H1 (cell line): ENCODE data around the gene DIAPH2. TPM values are rescaled to one million over a fixed set of nuclear protein-coding genes. Genes with fewer than 3 reads are reported as not detected.

ENCODE experiments used
- CTCF ChIA-PET: fragments of 300-600 bp; sonication (Branson Sonifier 250); formaldehyde crosslinking; loops from one replicate; lab custom pipeline; 2021; ENCODE audit not compliant: partially characterized antibody; lab: Charles Lee
- POLR2A ChIA-PET: fragments of 300-600 bp; sonication (Branson Sonifier 250); formaldehyde crosslinking; loops from one replicate; lab custom pipeline; 2021; ENCODE audit warnings: inconsistent platforms; ENCODE audit not compliant: partially characterized antibody; lab: Charles Lee
- DNase-seq, 2 experiments: peaks; one replicate each; pipeline versions ENCODE4 v3.0.0 to v3.0.0-alpha.2; 2010 to 2022; ENCODE audit warnings: low spot score in 2 of 2, low read depth in 1 of 2, mixed read lengths in 1 of 2
- FAIRE-seq: peaks from 2 replicates; lab custom pipeline; 2011; peaks lifted over from hg19 to GRCh38; lab: Jason Lieb, UNC
- H2AFZ ChIP-seq: 2 replicates; pipeline ENCODE4 v1.8.1; 2012; ENCODE audit warnings: low read length, inconsistent platforms
- H2AK5ac ChIP-seq: 2 replicates; pipeline ENCODE4 v1.6.1; 2013; ENCODE audit warnings: low read depth, low read length
- H2BK120ac ChIP-seq: replicated peaks from 2 replicates; pipeline ENCODE3; 2013; ENCODE audit warnings: low read depth, low read length, inconsistent platforms
- H2BK12ac ChIP-seq: 2 replicates; pipeline ENCODE4 v1.6.1; 2013; ENCODE audit warnings: low read depth, low read length
- H2BK15ac ChIP-seq: 2 replicates; pipeline ENCODE4 v1.6.1; 2013; ENCODE audit warnings: low read length
- H2BK20ac ChIP-seq: 2 replicates; pipeline ENCODE4 v1.6.1; 2013; ENCODE audit warnings: low read length
- H2BK5ac ChIP-seq: 2 replicates; pipeline ENCODE4 v1.6.1; 2013; ENCODE audit warnings: low read depth, low read length
- H3K14ac ChIP-seq: 2 replicates; pipeline ENCODE4 v1.6.1; 2013; ENCODE audit warnings: inconsistent platforms; ENCODE audit not compliant: insufficient read length
- H3K18ac ChIP-seq: 2 replicates; pipeline ENCODE4 v1.6.1; 2013; ENCODE audit warnings: low read length; ENCODE audit errors: extremely low read depth
- H3K23ac ChIP-seq: 2 replicates; pipeline ENCODE4 v1.6.1; 2013; ENCODE audit warnings: inconsistent platforms; ENCODE audit not compliant: insufficient read length
- H3K23me2 ChIP-seq: 2 replicates; pipeline ENCODE4 v1.6.1; 2013; ENCODE audit warnings: low read depth, low read length
- H3K27ac ChIP-seq: 2 replicates; pipeline ENCODE4 v1.6.1; 2011; ENCODE audit warnings: low read depth, low read length, inconsistent platforms
- H3K27me3 ChIP-seq, 4 experiments: replicated peaks in 1 of 4; 1 replicate in 1 of 4; 2 replicates in 3 of 4; pipeline versions ENCODE4 v1.6.1 to v1.8.1; 2011 to 2013; ENCODE audit warnings: low read length in 3 of 4, mild to moderate bottlenecking in 3 of 4, inconsistent platforms in 2 of 4, mixed read lengths in 2 of 4, moderate library complexity in 1 of 4; ENCODE audit not compliant: control insufficient read depth in 3 of 4, insufficient read depth in 3 of 4; ENCODE audit errors: extremely low read depth in 1 of 4
- H3K36me3 ChIP-seq, 4 experiments: 2 replicates each; pipeline versions ENCODE4 v1.6.1 to v1.8.1; 2011 to 2013; ENCODE audit warnings: mild to moderate bottlenecking in 4 of 4, low read length in 3 of 4, moderate library complexity in 2 of 4, control low read depth in 1 of 4, inconsistent platforms in 1 of 4; ENCODE audit not compliant: insufficient read depth in 4 of 4, control insufficient read depth in 2 of 4
- H3K4ac ChIP-seq: replicated peaks from 2 replicates; pipeline ENCODE3; 2013; ENCODE audit warnings: low read length, low read depth, mixed read lengths, inconsistent platforms; ENCODE audit not compliant: insufficient read length
- H3K4me1 ChIP-seq, 4 experiments: replicated peaks in 1 of 4; 1 replicate in 1 of 4; 2 replicates in 3 of 4; pipeline versions ENCODE4 v1.6.1 to v1.8.1; 2011 to 2013; ENCODE audit warnings: low read length in 3 of 4, inconsistent platforms in 2 of 4, mixed read lengths in 1 of 4; ENCODE audit not compliant: insufficient read depth in 4 of 4, control insufficient read depth in 3 of 4
- H3K4me2 ChIP-seq, 2 experiments: 2 replicates each; pipeline versions ENCODE4 v1.6.1 to v1.8.1; 2011 to 2013; ENCODE audit warnings: low read depth in 2 of 2, low read length in 2 of 2, control low read depth in 1 of 2, inconsistent platforms in 1 of 2, mild to moderate bottlenecking in 1 of 2; ENCODE audit not compliant: insufficient read depth in 1 of 2
- H3K4me3 ChIP-seq, 4 experiments: fragments of 200-600, 300-600 bp in 1 of 4; sonication (generic), shearing (Covaris generic), sonication (Bioruptor Twin) in 1 of 4; 2 replicates each; pipeline versions ENCODE4 v1.5.1 to v1.8.1; 2011 to 2016; ENCODE audit warnings: low read length in 4 of 4, low read depth in 3 of 4, control low read depth in 2 of 4, inconsistent platforms in 2 of 4, mild to moderate bottlenecking in 2 of 4, mixed read lengths in 1 of 4, moderate library complexity in 1 of 4; ENCODE audit not compliant: insufficient read depth in 2 of 4; ENCODE audit errors: extremely low read depth in 1 of 4
- H3K56ac ChIP-seq: replicated peaks from 2 replicates; pipeline ENCODE3; 2013; ENCODE audit warnings: low read depth, mild to moderate bottlenecking, mixed read lengths, low read length, inconsistent platforms; ENCODE audit not compliant: insufficient read length
- H3K79me1 ChIP-seq: 2 replicates; pipeline ENCODE4 v1.6.1; 2013; ENCODE audit warnings: low read depth, low read length, control low read depth
- H3K79me2 ChIP-seq, 2 experiments: 2 replicates each; pipeline versions ENCODE4 v1.6.1 to v1.8.1; 2012 to 2013; ENCODE audit warnings: low read length in 2 of 2, mild to moderate bottlenecking in 2 of 2, inconsistent platforms in 1 of 2; ENCODE audit not compliant: insufficient read depth in 2 of 2, control insufficient read depth in 1 of 2
- H3K9ac ChIP-seq, 4 experiments: replicated peaks in 1 of 4; 1 replicate in 1 of 4; 2 replicates in 3 of 4; pipeline versions ENCODE4 v1.6.1 to v1.8.1; 2011 to 2013; ENCODE audit warnings: low read depth in 3 of 4, low read length in 3 of 4, control low read depth in 2 of 4, mild to moderate bottlenecking in 2 of 4, moderate library complexity in 2 of 4, inconsistent platforms in 1 of 4; ENCODE audit errors: extremely low read depth in 1 of 4
- H3K9me3 ChIP-seq, 2 experiments: 2 replicates each; pipeline versions ENCODE4 v1.6.1 to v1.8.1; 2012 to 2013; ENCODE audit warnings: mild to moderate bottlenecking in 2 of 2, moderate library complexity in 2 of 2, control low read depth in 1 of 2, inconsistent platforms in 1 of 2, low read depth in 1 of 2, low read length in 1 of 2, mixed read lengths in 1 of 2; ENCODE audit not compliant: insufficient read depth in 2 of 2
- H4K20me1 ChIP-seq, 2 experiments: replicated peaks in 1 of 2; 2 replicates each; pipeline versions ENCODE3 to v1.8.1; 2011 to 2013; ENCODE audit warnings: inconsistent platforms in 2 of 2, low read length in 2 of 2, mild to moderate bottlenecking in 1 of 2; ENCODE audit not compliant: insufficient read depth in 2 of 2, control insufficient read depth in 1 of 2
- H4K5ac ChIP-seq: 2 replicates; pipeline ENCODE4 v1.6.1; 2013; ENCODE audit warnings: low read length, low read depth, mixed read lengths, inconsistent platforms; ENCODE audit not compliant: insufficient read length
- H4K8ac ChIP-seq: 2 replicates; pipeline ENCODE4 v1.8.0; 2013; ENCODE audit warnings: mild to moderate bottlenecking, moderate library complexity, low read length, inconsistent platforms; ENCODE audit not compliant: insufficient read depth; ENCODE audit errors: extremely low read depth
- H4K91ac ChIP-seq: replicated peaks from 2 replicates; pipeline ENCODE3; 2013; ENCODE audit warnings: low read length, mixed read lengths, inconsistent platforms; ENCODE audit not compliant: insufficient read length
- EZH2 ChIP-seq: fragments of 200-600 bp; sonication (generic); IDR thresholded peaks from 2 replicates; pipeline ENCODE4 v1.7.1; 2012; ENCODE audit warnings: low read depth, mild to moderate bottlenecking, moderate library complexity, low read length, inconsistent platforms; ENCODE audit not compliant: severe bottlenecking
- HDAC6 ChIP-seq: IDR thresholded peaks from one replicate; pipeline ENCODE4 v1.7.1; 2012; ENCODE audit warnings: low read depth, mild to moderate bottlenecking, inconsistent platforms, low read length, moderate library complexity
- JUN ChIP-seq: IDR thresholded peaks from 2 replicates; pipeline ENCODE4 v1.6.1; 2011; ENCODE audit warnings: low read depth, mild to moderate bottlenecking, improper control_type of control experiment, low read length
- KDM5A ChIP-seq: fragments of 200-600 bp; IDR thresholded peaks from 2 replicates; pipeline ENCODE4 v1.7.1; 2012; ENCODE audit warnings: mild to moderate bottlenecking, low read length, inconsistent platforms, mixed read lengths
- POU5F1 ChIP-seq: IDR thresholded peaks from 2 replicates; pipeline ENCODE4 v1.6.1; 2011; ENCODE audit warnings: low read depth, mild to moderate bottlenecking, low read length, moderate library complexity
- RFX5 ChIP-seq: IDR thresholded peaks from 2 replicates; pipeline ENCODE4 v1.6.1; 2011; ENCODE audit warnings: low read depth, low read length, improper control_type of control experiment, borderline replicate concordance
- SIRT6 ChIP-seq: IDR thresholded peaks from one replicate; pipeline ENCODE4 v1.7.1; 2012; ENCODE audit warnings: low read length, inconsistent platforms
- WGBS, 2 experiments: shearing (Covaris generic) in 1 of 2; methylation state at CpG; one replicate each; pipeline versions ENCODE4 v1.1.6 to v1.1.7; 2013 to 2015; ENCODE audit warnings: low lambda C conversion rate in 2 of 2, mixed read lengths in 2 of 2, inconsistent platforms in 1 of 2, low coverage in 1 of 2, missing lambda C conversion rate in 1 of 2; ENCODE audit not compliant: insufficient replicate concordance in 2 of 2, insufficient coverage in 1 of 2, insufficient read length in 1 of 2; ENCODE audit errors: extremely low coverage in 1 of 2, missing lambda C conversion rate in 1 of 2; 5-methylcytosine and 5-hydroxymethylcytosine counted together
- polyA plus RNA-seq, 7 experiments: library from polyadenylated mRNA; depleted of rRNA in 3 of 7; stranded (reverse) in 5 of 7; unstranded in 2 of 7; fragments of >200 nt in 5 of 7; fragments of 200-250 nt in 2 of 7; gene quantifications; 1 replicate in 5 of 7; 2 replicates in 1 of 7; 4 replicates in 1 of 7; pipeline versions ENCODE4 v1.2.1 to v1.2.3, GENCODE V29; 2011 to 2013; ENCODE audit warnings: missing spikeins in 2 of 7, mixed read lengths in 2 of 7
- total RNA-seq: library from RNA; stranded (reverse); fragmentation: NEBNext Ultra II Directional; extraction: Animal tissue kit (Norgen Biotek cat#: 25700); gene quantifications from 2 replicates; pipeline ENCODE4 v1.2.1, GENCODE V29; 2021
- TF ChIP-seq, protein P1 (sequence below): IDR thresholded peaks from 2 replicates; pipeline ENCODE4 v1.6.1; 2011; ENCODE audit warnings: low read length, improper control_type of control experiment

DIAPH2 gene
- total and polyA plus RNA-seq, 2 of the 8 experiments (the other 6 are each of a cell fraction or from before 2014, with no cell fraction given) = 4.4 to 24.3 TPM

DNA sequence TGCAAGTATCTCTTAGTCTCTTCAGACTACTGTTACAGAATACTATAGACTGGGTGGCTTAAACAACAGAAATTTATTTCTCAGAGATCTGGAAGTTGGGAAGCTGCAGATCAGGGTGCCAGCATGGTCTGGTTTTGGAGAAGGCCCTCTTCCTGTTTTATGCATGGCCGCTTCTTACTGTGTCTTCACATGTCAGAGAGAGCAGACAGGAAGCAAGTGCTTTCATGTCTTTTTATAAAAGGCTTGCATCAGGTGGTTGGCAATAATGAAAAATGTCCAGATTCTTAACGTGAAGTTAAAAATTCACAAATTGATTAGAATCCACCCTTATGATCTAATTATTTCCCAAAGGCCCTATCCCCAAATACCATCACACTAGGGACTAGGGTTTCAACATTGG is 484.0 kb downstream of the DIAPH2 start:
- H3K4me3 ChIP-seq = no peak overlapping the region
- no peak overlapping the region for H4K5ac ChIP-seq
- no peak overlapping the region for H2BK15ac ChIP-seq
- H2AK5ac ChIP-seq = no peak overlapping the region
- no peak overlapping the region for H2BK5ac ChIP-seq
- no peaks in the 10 kb centered on the region for H3K9me3 ChIP-seq
- H3K36me3 ChIP-seq = no peaks in the 10 kb centered on the region
- no peak overlapping the region for H3K4me2 ChIP-seq
- no peak for DNase-seq
- POLR2A ChIA-PET = no interaction called here
- H3K4me1 ChIP-seq = no peaks in the 10 kb centered on the region
- H3K27me3 ChIP-seq = no peaks in the 10 kb centered on the region
- H2AFZ ChIP-seq = no peak overlapping the region
- H3K23ac ChIP-seq = no peak overlapping the region
- no peak overlapping the region for H3K27ac ChIP-seq
- peak; percentile 13 for FAIRE-seq
- no peak overlapping the region for H3K4ac ChIP-seq
- WGBS, 2 experiments = 100% methylated on average over 2 of the region's 2 CpGs; no CpG with 5 or more reads in 1 of the 2 experiments
- no peak overlapping the region for H2BK12ac ChIP-seq
- no peak overlapping the region for H4K91ac ChIP-seq
- H3K9ac ChIP-seq = no peak overlapping the region
- H3K56ac ChIP-seq = no peak overlapping the region
- H2BK120ac ChIP-seq = no peak overlapping the region
- no peak overlapping the region for H3K14ac ChIP-seq
- H3K79me2 ChIP-seq = no peaks in the 10 kb centered on the region
- H4K8ac ChIP-seq = no peak overlapping the region
- H3K23me2 ChIP-seq = no peaks in the 10 kb centered on the region
- H3K79me1 ChIP-seq = no peaks in the 10 kb centered on the region
- H4K20me1 ChIP-seq = no peaks in the 10 kb centered on the region
- TF ChIP-seq KDM5A (no peak), POU5F1 (no peak), HDAC6 (no peak), SIRT6 (no peak), RFX5 (no peak), EZH2 (no peak), JUN (no peak)
- TF ChIP-seq, protein P1, sequence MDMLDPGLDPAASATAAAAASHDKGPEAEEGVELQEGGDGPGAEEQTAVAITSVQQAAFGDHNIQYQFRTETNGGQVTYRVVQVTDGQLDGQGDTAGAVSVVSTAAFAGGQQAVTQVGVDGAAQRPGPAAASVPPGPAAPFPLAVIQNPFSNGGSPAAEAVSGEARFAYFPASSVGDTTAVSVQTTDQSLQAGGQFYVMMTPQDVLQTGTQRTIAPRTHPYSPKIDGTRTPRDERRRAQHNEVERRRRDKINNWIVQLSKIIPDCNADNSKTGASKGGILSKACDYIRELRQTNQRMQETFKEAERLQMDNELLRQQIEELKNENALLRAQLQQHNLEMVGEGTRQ = no peak
- TF ChIP-seq, all 59 proteins: peak for 0
- Histone ChIP-seq H2BK20ac (no peak overlapping the region), H3K18ac (no peak overlapping the region)
- CTCF ChIA-PET = interaction anchor here (0.6 kb wide), 1 partner anchor 74 kb away, joined by 3 read pairs; no protein-coding TSS in a partner anchor
